ENCODE results near the gene AKR7A3.
"Not testable (repeated sequence)": the region's sequence is repeated elsewhere in the genome, so short reads cannot be mapped to it uniquely, and the experiment has no call there.

AKR7A3 gene

DNA sequence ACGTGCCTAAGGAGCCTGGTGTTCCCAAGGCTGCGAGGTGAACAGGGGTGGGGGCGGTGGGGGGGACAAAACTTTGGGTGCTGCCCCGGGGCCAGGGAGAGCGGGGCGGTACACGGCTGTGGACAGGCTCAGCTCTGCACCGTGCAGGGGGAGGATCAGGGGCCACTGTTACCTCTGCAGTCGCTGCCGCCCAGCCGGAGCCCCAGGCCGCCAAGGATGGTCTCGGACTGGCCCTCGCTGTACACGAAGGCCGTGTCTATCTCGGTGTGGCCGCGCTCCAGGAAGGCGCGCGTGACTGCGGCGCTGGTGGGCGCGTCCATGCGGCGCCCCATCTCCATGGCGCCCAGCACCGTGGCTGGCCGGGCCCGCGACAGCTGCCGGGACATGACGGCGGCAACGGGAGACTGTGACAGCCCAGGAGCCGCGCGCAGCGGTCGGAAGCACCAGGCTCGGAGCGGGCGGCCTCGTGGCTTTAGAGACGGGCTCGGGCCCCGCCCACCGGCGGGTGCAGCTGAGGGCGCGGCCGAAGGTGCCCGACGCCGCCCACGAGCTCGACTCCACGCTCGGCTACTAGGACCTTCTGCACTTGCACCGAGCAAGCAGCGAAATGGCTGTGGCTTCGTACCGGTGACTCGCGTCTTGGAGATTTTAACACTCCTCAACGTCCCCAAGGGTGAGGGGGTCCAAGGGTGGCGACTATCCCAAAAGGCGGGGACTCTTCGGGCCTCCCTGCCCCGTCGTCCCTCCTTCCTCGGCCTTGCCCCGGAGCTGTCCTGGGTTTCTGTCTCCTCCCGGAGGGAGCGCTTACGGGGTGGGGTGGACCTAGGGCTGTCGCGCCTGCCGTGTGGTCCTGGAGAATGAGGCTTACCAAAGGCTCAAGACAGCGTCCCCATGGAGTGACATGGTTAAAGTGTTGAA, at the start of gene AKR7A3:
TSS of gene AKR7A3 (minus strand) at position 447 of the 918 bp plus-strand sequence. CDS start at position 386, 61 bp downstream.
- DNase-seq: not testable (repeated sequence)

DNA sequence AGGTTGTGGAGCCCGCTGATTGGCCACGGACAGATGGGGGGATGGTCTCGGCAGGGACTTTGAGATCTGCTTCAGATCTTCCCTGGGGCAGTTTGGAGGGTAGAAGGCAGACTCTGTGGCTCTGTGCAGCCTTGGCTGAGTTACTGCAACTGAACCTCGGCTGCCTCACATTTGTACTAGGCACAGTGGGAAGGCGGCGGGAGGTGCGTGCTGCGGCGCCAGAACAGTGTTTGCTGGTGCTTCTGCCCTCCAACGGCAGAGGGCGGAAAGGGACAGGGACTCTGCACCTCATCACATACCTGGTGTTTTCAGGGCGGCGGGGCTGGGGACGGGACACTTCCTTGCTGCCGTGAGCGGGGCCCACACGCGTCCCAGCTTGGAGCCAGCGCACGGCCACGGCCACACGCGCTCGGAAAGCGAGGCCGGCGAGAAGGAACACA, 49.8 kb upstream of the AKR7A3 start:
- no peak for DNase-seq

DNA sequence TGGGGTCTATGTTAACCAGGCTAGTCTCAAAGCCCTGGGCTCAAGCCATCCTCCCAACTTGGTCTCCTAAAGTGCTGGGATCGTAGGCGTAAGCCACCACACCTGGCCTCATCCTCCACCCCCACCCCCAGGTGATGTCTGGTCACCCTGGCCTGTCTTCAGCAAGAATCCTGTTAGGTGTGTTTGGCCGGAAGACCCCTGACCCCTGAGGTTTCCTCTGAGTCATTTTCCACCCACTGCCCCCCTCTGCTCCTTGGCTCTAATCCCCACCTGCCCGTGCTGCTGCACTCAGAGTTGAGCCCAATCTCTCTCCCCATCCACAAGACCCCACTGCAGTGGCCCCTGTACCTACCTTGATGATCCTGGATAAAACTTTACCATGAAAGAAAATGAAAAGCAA, 48.7 kb upstream of the AKR7A3 start:
- DNase-seq: no peak

DNA sequence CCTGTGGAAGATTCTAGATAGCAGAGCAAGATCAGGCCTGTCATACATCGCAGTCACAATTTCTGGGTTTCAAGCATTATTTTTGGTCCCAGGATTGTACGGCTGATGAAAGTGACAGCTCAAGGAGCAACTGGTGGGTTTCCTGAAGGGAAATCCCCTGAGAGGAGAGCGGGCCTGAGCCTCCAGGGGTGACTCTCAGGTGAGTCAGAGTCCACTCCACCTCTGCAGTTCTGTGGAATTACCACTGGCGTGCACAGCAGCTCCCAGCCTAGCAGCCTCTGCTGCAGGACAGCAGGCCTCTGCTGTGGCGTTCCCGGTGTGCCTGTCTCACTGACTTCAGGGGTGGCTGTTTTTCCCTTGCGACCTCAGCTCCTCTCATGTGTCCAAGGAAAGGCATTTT, 48.0 kb upstream of the AKR7A3 start:
- DNase-seq: no peak

DNA sequence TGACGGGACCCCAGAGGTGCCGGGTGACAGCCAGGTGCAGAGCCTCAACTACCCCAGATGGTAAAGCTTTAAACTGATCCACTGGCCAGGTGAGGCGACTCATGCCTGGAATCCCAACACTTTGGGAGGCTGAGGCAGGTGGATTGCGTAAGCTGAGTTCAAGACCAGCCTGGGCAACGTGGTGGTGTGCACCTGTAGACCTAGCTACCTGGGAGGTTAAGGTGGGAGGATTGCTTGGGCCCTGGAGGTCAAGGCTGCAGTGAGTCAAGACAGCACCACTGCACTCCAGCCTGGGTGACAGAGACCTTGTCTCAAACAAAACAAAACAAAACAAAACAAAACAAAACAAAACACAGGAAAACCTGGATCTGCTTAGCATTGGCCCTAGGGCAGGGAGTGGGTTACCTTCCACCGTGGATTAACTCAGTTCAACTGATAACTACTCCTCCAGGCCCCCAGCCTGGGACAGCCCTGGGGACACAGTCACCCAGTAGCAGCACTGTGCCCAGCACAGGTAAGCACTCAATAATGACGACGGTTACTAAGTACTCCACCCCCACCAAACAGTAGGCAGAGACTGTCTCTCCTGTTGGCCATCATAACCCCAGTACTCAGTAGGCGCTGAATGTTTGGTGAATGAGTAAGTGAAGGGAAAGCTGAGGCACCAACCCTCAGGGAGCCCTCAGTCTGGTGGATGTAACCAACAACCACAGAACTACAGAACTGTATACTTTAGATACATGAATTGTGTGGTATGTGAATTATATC, 45.2 kb upstream of the AKR7A3 start:
- no peak for DNase-seq

DNA sequence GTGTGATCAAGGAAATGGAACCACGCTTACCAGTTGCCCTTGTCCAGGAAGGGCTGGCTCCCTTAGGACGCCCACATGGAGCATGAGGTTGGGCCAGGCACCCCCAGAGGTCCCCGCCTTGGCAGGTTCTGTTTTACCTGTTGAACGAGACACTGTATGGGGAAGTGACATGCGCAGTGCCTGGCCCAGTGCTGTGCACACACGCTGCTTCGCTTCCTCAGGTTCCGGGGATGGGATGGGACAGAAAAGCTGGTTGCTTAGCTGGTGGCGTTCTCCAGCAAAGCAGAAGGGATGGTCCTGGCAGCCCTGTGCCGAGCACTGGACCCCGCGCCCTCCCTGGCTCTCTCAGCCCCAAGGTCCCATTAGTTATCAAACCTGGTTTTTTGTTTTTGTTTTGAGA, 44.3 kb upstream of the AKR7A3 start:
- DNase-seq: no peak

DNA sequence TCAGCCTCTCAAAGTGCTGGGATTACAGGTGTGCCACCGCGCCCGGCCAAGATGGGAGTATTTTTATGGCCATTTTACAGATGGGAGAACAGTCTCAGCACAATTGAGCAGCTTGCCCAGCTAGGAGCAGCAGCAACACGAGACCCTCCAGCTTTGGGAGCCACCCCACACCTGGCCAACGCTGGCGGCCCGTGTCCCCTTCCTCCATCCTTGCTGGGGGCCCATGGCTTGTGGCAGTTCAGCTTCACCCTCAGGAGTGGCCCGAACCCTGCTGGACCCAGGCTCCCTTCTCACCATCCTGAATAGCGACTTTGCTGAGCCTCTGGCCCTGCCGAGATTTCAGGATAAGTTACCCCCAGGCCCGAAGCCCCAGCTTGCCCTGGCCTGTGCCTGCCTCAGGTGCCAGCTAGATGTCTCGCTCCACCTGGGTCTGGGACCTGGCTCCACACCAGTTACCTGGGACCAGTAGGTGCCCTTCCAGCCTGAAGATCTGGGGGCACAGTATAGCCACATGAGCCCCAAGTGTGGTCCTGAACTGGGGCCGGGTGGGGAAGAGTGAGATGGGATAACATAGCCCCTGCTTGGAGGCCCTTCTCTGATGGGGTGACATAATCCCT, 42.8 kb upstream of the AKR7A3 start:
- no peak for DNase-seq

DNA sequence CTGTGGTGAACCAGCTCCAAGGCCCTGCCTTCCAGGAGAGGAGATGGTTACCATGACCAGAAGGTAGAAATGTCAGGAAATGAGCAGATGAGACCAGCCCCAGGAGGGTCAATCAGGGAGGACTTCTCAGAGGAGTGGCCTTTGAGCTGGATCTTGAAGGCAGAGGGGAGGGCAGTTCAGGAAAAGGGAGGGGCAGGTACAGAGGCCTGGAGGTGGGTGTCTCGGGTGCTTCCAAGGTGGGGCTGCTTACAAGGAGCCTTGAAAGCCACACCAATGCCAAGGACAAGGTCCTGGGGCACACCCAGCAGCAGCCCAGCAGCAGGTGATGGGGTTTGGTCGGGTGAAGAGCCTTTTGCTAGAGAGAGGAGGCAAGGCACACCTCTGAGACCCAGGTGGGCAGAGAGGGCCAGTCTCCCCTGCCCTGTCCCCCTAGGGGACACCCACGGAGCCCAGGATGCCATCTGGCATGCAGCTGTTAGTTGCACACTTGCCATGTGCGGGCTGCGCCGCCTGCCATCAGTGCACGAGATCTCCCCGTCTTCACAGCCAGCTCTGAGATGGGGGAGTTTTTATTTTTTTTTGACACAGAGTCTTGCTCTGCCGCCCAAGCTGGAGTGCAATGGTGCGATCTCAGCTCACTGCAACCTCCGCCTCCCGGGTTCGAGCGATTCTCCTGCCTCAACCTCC, 42.0 kb upstream of the AKR7A3 start:
- no peak for DNase-seq

DNA sequence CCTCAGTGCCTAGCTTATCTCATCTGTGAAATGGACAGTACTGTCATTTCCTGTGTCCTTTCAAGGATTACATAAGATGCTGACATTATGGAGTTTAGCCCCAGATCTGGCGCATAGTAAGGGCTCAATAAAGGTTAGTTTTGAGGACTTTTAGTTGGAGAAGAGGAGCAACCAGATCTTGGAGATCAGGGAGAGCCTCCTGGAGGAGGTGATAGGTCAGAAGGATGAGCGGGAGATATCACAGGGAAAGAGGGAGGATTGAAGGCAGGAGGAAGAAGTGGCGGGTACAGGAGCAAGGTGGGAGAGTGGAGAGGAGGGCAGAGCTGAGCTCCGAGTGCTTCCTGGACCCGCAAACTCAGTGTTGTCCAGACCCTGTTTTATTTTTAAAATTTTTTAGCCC, 41.0 kb upstream of the AKR7A3 start:
- DNase-seq: no peak

DNA sequence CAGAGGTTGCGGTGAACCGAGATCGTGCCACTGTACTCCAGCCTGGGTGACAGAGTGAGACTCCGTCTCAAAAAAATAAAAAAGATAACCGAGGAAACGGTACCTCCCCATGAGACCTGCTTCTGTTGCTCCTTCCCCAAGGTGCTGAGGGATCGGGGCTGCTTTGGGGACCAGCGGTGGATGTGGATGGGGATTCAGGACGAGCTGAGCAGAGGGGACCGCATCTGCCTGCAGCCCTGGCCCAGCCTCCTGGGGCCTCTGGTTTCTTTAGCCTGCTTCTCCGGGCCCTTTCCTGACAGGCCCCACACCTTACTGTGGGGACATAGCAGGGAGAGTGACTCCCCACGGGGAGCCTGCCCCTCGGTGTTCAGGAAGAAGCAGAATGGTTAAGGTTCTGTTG, 40.6 kb upstream of the AKR7A3 start:
- DNase-seq: no peak

DNA sequence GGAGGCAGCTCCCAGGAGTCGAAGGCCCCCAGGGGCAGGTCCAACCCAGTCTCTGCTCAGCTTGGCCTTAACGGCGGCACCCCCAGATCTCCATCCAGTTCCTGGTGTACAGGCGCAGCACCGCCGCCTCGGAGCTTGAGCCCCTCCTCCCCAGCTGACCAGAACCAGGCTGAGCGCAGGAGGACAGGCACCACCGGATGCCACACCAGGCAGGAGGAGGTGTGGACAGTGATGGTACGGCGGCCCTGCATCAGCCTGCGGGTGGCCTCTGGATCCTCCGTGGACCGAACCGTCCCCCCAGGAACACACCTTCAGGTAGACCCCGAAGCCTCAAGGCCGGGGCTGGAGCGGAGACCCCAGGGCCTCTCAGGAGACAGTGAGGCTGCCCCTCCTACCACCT, 39.9 kb upstream of the AKR7A3 start:
- no peak for DNase-seq

DNA sequence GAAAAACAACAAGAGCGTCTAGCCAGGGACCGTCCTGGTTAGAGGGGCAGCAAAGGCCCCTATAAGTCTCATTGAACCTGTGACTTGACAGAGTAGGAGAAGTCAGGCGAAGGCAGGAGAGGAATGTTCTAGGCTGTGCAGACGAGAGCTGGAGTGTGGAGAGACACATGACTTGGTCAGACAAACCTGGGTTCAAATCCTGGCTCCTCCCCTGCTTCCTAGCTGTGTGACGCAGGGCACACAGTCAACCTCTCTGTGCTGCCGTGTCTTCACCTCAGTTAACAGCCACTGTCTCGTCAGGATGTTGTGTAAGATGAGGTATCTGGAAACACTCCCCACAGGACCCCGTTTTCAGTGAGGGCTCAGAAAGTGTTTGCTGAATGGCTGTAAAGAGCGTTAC, 39.2 kb upstream of the AKR7A3 start:
- DNase-seq: no peak

DNA sequence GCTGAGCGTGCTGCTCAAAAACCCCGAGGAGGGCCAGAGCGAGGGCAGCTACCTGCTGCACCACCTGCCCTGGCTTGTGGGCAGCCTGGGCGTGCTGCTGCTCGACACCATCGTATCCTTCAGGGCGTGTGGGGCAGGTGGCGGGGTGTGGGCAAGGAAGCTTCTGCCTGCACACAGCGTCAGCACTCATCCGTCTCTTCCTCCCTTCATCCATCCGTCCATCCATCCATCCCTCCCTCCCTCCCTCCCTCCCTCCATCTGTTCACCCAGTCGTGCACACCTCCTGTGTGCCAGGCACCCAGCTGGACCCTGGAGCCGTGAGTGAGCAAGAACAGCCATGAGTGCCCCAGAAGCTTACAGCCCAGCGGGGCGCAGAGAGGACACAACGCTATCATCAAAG, 38.7 kb upstream of the AKR7A3 start:
- no peak for DNase-seq

DNA sequence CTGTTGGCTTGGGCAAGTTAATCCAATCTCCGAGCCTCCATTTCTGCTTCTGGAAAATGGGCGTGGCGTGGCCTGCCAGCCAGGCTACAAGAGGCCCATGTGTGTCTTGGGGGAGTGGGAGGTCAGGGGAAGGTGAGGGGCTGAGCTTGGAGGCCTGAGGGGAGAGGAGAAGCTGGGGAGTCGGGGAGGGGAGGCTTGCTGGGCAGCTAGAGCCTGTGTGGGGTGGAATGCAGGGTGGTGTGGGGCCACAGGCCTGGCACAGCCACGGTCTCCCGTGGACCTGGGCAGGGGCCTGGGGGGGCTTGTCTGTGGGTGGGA, 38.1 kb upstream of the AKR7A3 start:
- DNase-seq: no peak

DNA sequence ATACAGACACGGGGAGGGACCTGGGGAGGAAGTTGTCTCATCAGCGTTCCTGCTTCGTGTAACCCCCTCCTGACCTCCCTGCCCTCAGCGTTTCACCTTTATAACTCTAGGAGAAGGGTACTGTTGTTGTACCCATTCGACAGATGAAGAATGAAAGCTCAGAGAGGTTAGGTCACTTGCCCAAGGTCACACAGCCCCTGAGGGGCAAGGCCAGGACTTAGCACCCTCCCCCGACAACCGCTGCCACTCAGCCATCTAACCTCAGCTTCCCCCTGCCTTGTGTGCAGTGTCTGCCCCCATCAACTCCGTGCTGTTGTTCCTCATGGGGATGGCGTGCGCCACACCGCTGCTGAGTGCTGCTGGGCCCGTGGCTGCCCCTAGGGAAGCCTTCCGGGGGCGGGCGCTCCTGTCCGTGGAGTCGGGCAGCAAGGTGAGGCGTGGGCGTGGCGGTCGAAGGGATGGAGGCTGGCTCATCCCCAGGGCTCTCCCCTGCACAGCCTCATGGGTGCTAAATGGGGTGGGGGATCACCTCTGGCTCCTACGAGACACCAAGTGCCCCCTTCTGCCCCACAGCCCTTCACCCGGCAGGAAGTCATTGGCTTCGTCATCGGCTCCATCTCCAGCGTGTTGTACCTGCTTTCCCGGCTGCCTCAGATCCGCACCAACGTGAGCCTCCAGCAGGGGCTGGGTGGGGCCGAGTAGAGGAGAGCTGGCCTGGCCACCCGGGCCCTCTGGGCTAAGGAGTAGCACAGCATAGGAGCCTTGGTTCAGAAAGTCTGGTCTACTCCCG, 37.6 kb upstream of the AKR7A3 start:
- no peak for DNase-seq

DNA sequence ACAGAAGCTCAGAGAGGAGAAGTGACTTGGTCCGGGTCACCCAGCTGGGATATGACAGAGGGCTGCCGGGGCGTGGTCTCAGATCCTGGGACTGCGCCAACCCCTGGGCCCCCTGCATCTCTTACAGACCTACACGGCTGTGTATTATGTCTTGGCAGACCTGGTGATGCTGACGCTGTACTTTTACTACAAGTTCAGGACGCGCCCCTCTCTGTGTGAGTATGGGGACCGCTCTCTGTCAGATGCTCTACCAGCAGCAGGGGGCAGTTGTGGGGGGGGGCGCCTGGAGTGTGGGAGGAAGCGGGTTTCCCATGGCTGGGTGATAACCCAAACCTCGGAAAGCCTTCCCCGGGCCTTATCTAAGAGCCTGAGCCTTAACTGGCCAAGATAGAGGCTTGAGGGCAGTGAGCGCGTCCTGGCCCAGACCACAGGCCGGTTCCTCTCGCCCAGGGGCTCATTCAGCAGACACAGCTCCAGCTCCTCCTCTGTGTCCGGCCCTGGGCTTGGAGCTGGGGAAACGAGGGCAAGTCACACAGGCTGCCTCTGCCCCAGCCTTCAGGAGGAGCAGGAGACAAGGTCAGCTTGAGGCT, 36.9 kb upstream of the AKR7A3 start:
- DNase-seq: no peak

DNA sequence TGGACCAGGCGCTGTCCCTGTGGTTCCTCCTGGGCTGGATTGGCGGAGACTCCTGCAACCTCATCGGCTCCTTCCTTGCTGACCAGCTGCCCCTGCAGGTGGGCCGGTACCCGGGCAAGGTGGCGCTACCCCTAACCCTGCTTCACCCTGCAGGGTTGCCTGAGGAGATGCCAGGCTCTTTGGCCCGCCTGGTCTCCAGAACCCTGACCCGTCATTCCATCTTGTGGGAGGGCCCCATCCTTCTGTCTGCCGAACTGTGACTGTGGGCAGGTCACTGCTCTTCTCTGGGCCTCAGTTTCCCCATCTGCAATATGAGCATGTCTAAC, 36.1 kb upstream of the AKR7A3 start:
- DNase-seq: no peak

DNA sequence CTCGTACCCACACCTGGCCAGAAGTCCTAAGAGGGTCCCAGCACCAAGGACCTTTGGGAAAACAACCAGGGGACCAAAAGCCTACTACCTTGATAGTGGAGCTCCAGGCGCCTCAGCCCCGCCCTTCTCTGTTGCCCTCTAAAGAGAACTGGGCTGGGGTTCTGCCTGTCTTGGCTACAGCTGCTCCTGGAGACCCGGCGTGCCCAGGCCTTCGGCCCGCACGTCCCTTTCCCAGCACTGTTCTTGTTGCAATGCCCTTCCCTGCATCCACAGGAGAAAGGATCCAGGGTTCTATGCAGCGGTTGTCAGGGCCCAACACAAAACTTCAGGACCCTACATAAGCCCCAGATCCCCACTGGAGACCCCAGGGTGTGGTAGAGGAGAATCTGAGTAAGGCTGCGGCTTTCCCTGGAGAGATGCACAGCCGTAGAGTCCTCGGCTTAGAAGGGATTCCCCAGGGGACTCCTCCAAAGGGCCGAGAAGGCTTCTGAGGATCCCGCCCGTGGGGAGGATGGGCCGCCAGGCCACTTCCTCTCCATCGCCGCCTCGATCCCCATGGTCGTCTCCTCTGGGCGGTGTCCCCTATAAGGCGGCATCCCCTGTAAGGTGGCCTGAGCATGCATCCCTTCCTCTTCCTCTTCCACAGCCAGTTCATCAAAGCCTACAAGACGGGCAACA, 35.6 kb upstream of the AKR7A3 start:
- no peak for DNase-seq

DNA sequence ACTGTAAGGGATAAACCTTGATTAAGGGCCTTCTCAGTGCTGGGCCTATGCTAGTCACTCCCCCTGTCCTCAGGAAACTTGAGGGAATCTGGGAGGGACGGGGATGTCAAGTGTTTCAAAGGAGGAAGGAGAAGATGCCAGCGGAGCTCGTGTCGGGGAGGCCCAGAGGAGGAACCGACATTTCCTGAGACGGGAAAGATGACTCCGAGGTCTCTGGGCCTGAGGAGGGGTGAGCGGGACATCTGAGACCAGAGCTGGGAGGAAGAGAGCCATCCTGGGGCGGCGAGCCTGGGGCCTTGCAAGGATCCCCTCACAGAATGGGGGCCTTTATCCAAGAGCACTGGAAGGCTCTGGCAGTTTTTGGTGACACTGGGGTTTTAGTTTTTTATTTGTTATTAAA, 33.9 kb upstream of the AKR7A3 start:
- DNase-seq: no peak

DNA sequence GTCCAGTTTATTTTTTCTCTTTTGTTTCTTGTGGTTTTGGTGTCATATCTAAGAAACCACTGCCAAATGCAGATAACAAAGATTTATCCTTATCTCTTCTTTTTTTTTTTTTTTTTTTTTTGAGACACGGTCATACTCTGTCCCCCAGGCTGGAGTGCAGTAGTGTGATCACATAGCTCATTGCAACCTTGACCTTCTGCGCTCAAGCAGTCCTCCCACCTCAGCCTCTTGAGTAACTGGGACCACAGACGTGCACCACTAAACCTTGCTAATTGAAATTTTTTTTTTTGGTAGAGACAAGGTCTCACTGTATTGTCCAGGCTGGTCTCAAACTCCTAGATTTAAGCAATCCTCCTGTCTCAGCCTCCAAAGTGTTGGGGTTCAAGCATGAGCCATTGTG, 32.5 kb upstream of the AKR7A3 start:
- DNase-seq: no peak

DNA sequence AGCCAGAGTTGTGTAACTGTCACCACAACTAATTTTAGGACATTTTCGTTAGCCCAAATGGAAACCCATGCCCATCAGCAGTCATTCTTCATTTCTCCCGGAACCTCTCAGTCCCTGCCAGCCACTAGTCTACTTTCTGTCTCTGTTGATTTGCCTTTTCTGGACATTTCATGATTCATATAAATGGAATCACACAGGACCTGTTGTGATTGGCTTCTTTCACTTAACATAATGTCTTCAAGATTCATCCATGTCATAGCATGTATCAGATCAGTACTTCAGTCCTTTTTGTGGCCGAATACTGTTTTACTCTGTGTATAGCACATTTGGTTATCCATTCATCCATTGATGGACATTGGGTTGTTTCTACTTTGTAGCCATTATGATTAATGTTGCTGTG, 30.6 kb upstream of the AKR7A3 start:
- no peak for DNase-seq
